KG1 (cell line): ENCODE measurements around the gene ZC3H12C.

Source experiments
- DNase-seq: peaks from one replicate; lab custom pipeline; 2025; lab: John Stamatoyannopoulos, UW

Gene ZC3H12C

GRCh38 chr11:110098645-110099044 lies 5.5 kb downstream of the ZC3H12C start:
- DNase-seq = peak; percentile 47

GRCh38 chr11:110100476-110101240 lies 7.5 kb downstream of the ZC3H12C start:
- DNase-seq = no peak

GRCh38 chr11:110106713-110107274 lies 13.6 kb downstream of the ZC3H12C start:
- no peak for DNase-seq

GRCh38 chr11:110110854-110111253 lies 17.7 kb downstream of the ZC3H12C start:
- DNase-seq = no peak

- no peak for DNase-seq
Measured at GRCh38 chr11:110112457-110112856, 19.3 kb downstream of the ZC3H12C start.

GRCh38 chr11:110113505-110113904 lies 20.3 kb downstream of the ZC3H12C start:
- DNase-seq = no peak

- no peak for DNase-seq
Measured at GRCh38 chr11:110113973-110114372, 20.8 kb downstream of the ZC3H12C start.

GRCh38 chr11:110119317-110119716 lies 26.1 kb downstream of the ZC3H12C start:
- DNase-seq = no peak

- no peak for DNase-seq
Measured at GRCh38 chr11:110121204-110121603, 28.0 kb downstream of the ZC3H12C start.

GRCh38 chr11:110123003-110123402 lies 29.8 kb downstream of the ZC3H12C start:
- no peak for DNase-seq

- DNase-seq = no peak
Measured at GRCh38 chr11:110124605-110125004, 31.4 kb downstream of the ZC3H12C start.

GRCh38 chr11:110125632-110126031 lies 32.4 kb downstream of the ZC3H12C start:
- DNase-seq = no peak

- no peak for DNase-seq
Measured at GRCh38 chr11:110126936-110127335, 33.7 kb downstream of the ZC3H12C start.

GRCh38 chr11:110128161-110128560 lies 35.0 kb downstream of the ZC3H12C start:
- DNase-seq = no peak

GRCh38 chr11:110130642-110131238 lies 37.5 kb downstream of the ZC3H12C start:
- no peak for DNase-seq

- DNase-seq = no peak
Measured at GRCh38 chr11:110131386-110132123, 38.4 kb downstream of the ZC3H12C start.

GRCh38 chr11:110133160-110133559 lies 40.0 kb downstream of the ZC3H12C start:
- no peak for DNase-seq

- no peak for DNase-seq
Measured at GRCh38 chr11:110134110-110134509, 40.9 kb downstream of the ZC3H12C start.

- no peak for DNase-seq
Measured at GRCh38 chr11:110141812-110142211, 48.6 kb downstream of the ZC3H12C start.

- no peak for DNase-seq
Measured at GRCh38 chr11:110147962-110148709, 54.9 kb downstream of the ZC3H12C start.

- DNase-seq = no peak
Measured at GRCh38 chr11:110148775-110149744, 55.9 kb downstream of the ZC3H12C start.
